Mesothelial cell of epicardium (in vitro differentiated cells): ENCODE data around the gene NATD1. TPM values are rescaled to one million over a fixed set of nuclear protein-coding genes. Genes with fewer than 3 reads are reported as not detected.

ENCODE experiments used
- DNase-seq, 2 experiments: peaks; one replicate each; pipeline ENCODE4 v3.0.0; 2021; ENCODE audit warnings: low spot score in 2 of 2; ENCODE audit not compliant: unreplicated experiment in 2 of 2
- H3K27ac Mint-ChIP-seq: 2 replicates; pipeline ENCODE4 v1.8.0; 2021; ENCODE audit warnings: mixed read lengths
- H3K27me3 Mint-ChIP-seq: 2 replicates; pipeline ENCODE4 v1.8.0; 2021; ENCODE audit warnings: low read depth, mixed read lengths
- H3K36me3 Mint-ChIP-seq: 2 replicates; pipeline ENCODE4 v1.8.0; 2021; ENCODE audit warnings: mixed read lengths
- H3K4me1 Mint-ChIP-seq: 2 replicates; pipeline ENCODE4 v1.8.0; 2021; ENCODE audit warnings: mixed read lengths
- H3K4me3 Mint-ChIP-seq: 2 replicates; pipeline ENCODE4 v1.8.0; 2021; ENCODE audit warnings: mild to moderate bottlenecking, moderate library complexity, mixed read lengths
- H3K9me3 Mint-ChIP-seq: 2 replicates; pipeline ENCODE4 v1.8.0; 2021; ENCODE audit warnings: mixed read lengths
- total RNA-seq: library from RNA; stranded (reverse); gene quantifications from 3 replicates; pipeline ENCODE4 v1.2.1, GENCODE V29; 2021
- TF ChIP-seq, protein P1 (sequence below): fragments of 200-600 bp; sonication (generic); IDR thresholded peaks from one replicate; pipeline ENCODE4 v1.5.0; 2021; ENCODE audit warnings: antibody characterized with exemption; ENCODE audit not compliant: unreplicated experiment

Gene NATD1
- total RNA-seq, 1 donor from 2014 or later, result 12.7 TPM

DNA sequence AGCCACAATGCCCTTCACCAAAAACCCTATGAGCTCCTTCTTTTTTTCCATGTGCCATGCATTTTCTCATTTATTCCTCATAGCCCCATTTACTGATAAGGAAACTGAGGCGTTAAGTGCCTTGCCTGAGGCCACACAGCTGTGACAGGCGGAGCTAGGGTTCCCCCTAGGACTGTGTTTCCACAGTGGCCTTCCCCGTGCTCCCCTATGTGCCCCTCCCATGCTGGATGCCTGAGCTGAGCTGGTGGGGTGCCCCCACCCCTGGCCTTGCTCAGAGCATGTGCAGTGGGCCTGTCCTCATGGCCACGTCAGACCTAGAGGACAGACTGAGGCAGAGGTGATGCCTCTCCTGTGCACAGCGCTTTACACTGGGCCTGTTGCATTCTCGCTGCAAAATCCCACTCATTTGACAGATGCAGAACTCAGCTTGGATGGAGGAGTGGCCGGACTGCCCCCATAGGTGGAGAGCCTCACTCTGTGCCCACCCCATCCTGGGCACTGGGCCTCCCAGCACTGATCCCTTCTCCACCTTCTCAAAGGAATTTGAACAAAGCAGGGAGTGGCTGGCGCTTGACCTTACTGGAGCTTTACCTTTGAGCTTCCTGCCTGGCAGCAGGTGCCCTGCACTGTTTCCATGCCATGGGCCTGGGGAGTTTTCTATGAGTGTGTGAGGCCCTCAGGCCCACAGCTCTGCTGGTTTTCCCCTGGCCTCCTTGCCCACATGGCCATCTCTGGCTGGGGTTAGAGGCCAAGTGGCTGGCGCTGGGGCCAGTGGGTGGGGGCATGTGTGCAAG is 33.9 kb upstream of the NATD1 start:
- Mint-ChIP-seq H3K9me3 (no peaks in the 10 kb centered on the region), H3K36me3 (no peaks in the 10 kb centered on the region), H3K27me3 (peaks cover 12% of the 10 kb centered on the region), H3K27ac (peak overlapping the region; percentile 94), H3K4me1 (peaks cover 28% of the 10 kb centered on the region), H3K4me3 (peak overlapping the region; percentile 90)
- DNase-seq, result no peak
- TF ChIP-seq, protein P1, sequence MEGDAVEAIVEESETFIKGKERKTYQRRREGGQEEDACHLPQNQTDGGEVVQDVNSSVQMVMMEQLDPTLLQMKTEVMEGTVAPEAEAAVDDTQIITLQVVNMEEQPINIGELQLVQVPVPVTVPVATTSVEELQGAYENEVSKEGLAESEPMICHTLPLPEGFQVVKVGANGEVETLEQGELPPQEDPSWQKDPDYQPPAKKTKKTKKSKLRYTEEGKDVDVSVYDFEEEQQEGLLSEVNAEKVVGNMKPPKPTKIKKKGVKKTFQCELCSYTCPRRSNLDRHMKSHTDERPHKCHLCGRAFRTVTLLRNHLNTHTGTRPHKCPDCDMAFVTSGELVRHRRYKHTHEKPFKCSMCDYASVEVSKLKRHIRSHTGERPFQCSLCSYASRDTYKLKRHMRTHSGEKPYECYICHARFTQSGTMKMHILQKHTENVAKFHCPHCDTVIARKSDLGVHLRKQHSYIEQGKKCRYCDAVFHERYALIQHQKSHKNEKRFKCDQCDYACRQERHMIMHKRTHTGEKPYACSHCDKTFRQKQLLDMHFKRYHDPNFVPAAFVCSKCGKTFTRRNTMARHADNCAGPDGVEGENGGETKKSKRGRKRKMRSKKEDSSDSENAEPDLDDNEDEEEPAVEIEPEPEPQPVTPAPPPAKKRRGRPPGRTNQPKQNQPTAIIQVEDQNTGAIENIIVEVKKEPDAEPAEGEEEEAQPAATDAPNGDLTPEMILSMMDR, result no peak

DNA sequence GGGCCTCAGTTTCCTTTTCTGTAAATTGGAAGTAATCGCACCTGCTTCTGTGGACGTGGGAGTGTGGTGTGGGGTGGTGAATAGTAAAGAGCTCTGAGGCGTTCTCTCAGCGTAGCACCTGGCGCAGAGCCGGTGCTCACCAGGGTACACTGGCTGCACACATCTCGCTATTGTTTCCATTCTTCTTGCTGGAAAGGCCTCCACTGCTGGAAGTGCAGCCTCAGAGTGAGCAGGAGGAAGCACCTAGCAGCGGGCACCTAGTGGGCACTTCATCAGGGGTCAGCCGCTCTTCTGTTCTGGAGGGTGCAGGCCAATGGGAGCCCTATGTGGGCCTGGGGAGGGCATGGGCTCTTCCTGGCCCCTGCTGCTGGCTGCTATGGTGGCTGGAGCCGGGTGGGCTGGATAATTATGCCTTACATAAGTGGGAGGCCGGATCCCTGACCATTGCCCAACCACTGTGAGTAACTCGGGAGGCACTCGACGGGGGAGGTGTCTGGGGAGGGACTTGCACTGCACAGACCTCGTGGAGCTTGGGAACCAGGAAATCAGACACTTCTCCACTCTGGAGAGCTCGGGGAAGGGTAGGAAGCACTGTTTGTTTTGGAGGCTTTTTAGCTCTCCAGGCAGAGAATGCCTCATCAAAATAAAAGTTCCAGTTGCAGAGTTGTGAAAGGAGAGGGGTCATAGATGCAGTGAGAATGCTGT is 33.0 kb upstream of the NATD1 start:
- H3K36me3 Mint-ChIP-seq, result no peaks in the 10 kb centered on the region
- peaks cover 18% of the 10 kb centered on the region for H3K27me3 Mint-ChIP-seq
- peaks cover 28% of the 10 kb centered on the region for H3K4me1 Mint-ChIP-seq
- no peak for DNase-seq
- H3K9me3 Mint-ChIP-seq, result no peaks in the 10 kb centered on the region
- TF ChIP-seq, protein P1, result no peak
- H3K4me3 Mint-ChIP-seq, result peak overlapping the region; percentile 90
- peak overlapping the region; percentile 94 for H3K27ac Mint-ChIP-seq

DNA sequence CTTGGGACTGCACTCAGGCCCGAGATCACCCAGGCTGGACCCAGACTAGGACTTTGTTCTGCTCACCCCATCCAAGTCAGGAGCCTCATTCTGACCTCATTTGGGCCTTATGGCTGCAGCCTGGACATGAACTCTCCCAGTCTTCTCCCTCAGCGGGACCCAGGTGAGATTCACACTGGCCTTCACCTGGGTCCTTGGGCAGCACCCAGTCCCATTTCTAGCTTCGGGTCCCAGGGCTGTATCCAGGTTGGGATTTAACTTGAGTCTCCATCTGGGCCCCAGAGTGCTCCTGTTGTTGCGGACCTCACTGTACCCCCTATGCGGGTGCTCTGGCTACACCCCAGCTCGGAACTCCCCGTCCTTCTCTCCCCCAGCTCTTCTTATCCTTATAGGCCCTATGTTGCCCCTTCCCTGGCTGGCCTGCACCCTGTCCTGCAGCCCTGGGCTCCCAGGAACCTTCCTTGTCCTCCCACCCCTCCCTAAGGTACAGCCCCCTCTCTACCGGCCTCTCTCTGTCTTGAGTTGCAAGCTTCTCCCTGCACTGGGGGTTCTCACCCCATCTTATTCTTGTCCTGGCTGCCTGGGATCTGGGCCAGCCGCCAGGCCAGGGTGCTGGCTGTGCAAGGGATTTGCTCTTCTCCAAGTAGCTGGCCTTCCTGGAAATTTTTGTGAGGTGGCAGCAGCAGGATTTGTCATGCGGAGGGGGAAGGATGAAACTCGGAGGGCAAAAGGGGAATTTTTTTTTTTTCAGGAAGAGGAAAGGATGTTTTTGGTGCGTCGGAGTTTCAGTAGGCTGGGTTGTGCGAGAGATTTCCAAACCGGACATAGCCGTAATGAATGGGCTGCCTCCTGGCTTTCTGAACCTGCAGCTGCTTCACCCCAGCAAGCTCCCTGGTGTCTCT is 32.2 kb upstream of the NATD1 start:
- Mint-ChIP-seq H3K4me3 (peak overlapping the region; percentile 90), H3K36me3 (no peaks in the 10 kb centered on the region)

DNA sequence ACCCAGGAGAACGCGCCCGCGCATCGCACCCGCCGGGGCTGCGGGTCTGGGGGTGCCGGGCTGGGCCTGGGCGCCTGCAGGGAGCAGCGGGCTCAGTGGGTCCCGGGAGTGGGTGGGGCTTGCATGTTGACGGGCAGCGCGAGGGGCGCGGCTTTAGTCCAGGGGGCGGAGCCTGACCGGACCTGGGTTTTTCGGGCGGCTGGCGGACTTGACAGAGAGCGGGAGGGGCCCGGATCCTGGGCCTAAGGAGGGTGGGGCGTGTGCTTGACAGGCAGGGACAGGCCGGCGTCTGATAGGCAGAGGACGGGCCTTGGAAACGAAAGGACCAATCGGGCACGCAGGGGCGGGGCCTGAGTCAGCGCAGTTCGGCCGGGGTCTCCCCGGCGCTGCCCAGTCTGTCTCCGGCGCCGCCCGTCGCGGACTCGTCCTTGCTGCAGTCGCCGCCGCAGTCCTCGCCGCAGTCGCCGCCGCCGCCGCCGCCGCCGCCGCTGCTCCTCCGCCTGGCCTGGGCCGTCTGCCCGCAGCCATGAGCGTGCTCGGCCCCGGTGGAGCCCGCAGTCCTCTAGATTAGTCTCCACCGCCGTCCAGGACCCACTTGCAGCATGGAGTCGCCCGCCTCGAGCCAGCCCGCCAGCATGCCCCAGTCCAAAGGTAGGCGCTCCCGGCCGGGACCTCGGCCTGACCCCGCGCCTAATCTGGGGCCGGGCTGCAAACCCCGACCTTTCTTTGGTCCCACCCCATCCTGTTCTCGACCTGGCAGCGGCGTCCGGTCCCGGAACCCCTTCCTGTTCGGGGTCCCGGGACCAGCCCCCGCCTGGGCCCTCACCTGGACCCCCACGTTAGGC is 31.3 kb upstream of the NATD1 start, which contains the start of gene MAP2K3:
Gene MAP2K3 (plus strand): TSS at position 393 of the 845 bp plus-strand sequence. CDS start 210 bp downstream, at position 603.
- DNase-seq, result peak; percentile 96 to 99
- TF ChIP-seq, protein P1, result no peak
- Mint-ChIP-seq H3K27ac (peak within 1 kb of the TSS; percentile 94), H3K36me3 (no peaks in the 10 kb centered on the region), H3K4me1 (peaks cover 28% of the 10 kb centered on the region), H3K9me3 (no peaks in the 10 kb centered on the region), H3K27me3 (peaks cover 20% of the 10 kb centered on the region), H3K4me3 (peak within 1 kb of the TSS; percentile 90)

More for the DNA sequence above, 32.2 kb upstream of the NATD1 start:
- H3K4me1 Mint-ChIP-seq, result peaks cover 28% of the 10 kb centered on the region
- peaks cover 16% of the 10 kb centered on the region for H3K27me3 Mint-ChIP-seq
- H3K9me3 Mint-ChIP-seq, result no peaks in the 10 kb centered on the region
- H3K27ac Mint-ChIP-seq, result peak overlapping the region; percentile 94
- DNase-seq, result no peak
- TF ChIP-seq, protein P1, result no peak
